Smooth muscle cell (in vitro differentiated cells): ENCODE measurements around the gene PARD3B. TPM values are rescaled to one million over a fixed set of nuclear protein-coding genes. Genes with fewer than 3 reads are reported as not detected.

Source experiments
- DNase-seq: peaks from one replicate; lab custom pipeline; 2025; ENCODE audit not compliant: unreplicated experiment; lab: John Stamatoyannopoulos, UW
- H2AFZ ChIP-seq: fragments of 200-600 bp; sonication (generic); 2 replicates; pipeline ENCODE4 v1.6.0; 2016; ENCODE audit warnings: antibody characterized with exemption, low read depth, mild to moderate bottlenecking
- H3F3A ChIP-seq: fragments of 200-600 bp; sonication (generic); 2 replicates; pipeline ENCODE4 v1.6.0; 2017; ENCODE audit warnings: antibody characterized with exemption, low read depth
- H3K27ac ChIP-seq: fragments of 200-600 bp; sonication (generic); 2 replicates; pipeline ENCODE4 v1.5.1; 2016; ENCODE audit warnings: low read depth, mild to moderate bottlenecking
- H3K27me3 ChIP-seq: fragments of 200-600 bp; sonication (generic); 2 replicates; pipeline ENCODE4 v1.6.1; 2016; ENCODE audit warnings: low read depth, mild to moderate bottlenecking
- H3K36me3 ChIP-seq: fragments of 200-600 bp; sonication (generic); 2 replicates; pipeline ENCODE4 v1.5.1; 2016; ENCODE audit warnings: low read depth
- H3K4me1 ChIP-seq: fragments of 200-600 bp; sonication (generic); 2 replicates; pipeline ENCODE4 v1.5.1; 2016; ENCODE audit warnings: low read depth
- H3K4me2 ChIP-seq: fragments of 200-600 bp; sonication (generic); 2 replicates; pipeline ENCODE4 v1.6.0; 2016; ENCODE audit warnings: mild to moderate bottlenecking
- H3K4me3 ChIP-seq: fragments of 200-600 bp; sonication (generic); 2 replicates; pipeline ENCODE4 v1.5.1; 2016; ENCODE audit warnings: mild to moderate bottlenecking
- H3K79me2 ChIP-seq: fragments of 200-600 bp; sonication (generic); 2 replicates; pipeline ENCODE4 v1.6.0; 2016; ENCODE audit warnings: low read depth, mild to moderate bottlenecking
- H3K9ac ChIP-seq: fragments of 200-600 bp; sonication (generic); 2 replicates; pipeline ENCODE4 v1.6.0; 2016; ENCODE audit warnings: low read depth
- H3K9me3 ChIP-seq: fragments of 200-600 bp; sonication (generic); replicated peaks from 2 replicates; pipeline ENCODE4 v1.5.1; 2016; ENCODE audit warnings: low read depth
- H4K20me1 ChIP-seq: fragments of 200-600 bp; sonication (generic); 2 replicates; pipeline ENCODE4 v1.6.0; 2016; ENCODE audit warnings: low read depth
- CTCF ChIP-seq: fragments of 200-600 bp; sonication (generic); IDR thresholded peaks from 2 replicates; pipeline ENCODE4 v1.5.1; 2017; ENCODE audit warnings: borderline replicate concordance, mild to moderate bottlenecking, antibody characterized with exemption; ENCODE audit not compliant: insufficient read depth, poor library complexity, severe bottlenecking
- WGBS: methylation state at CpG from one replicate; pipeline ENCODE4 v1.1.7; 2016; ENCODE audit warnings: low lambda C conversion rate; 5-methylcytosine and 5-hydroxymethylcytosine counted together
- polyA plus RNA-seq: library from polyadenylated mRNA; unstranded; fragments of >200 nt; fragmentation: Nextera tagmentation; extraction: Ambion mirVana; gene quantifications from 2 replicates; pipeline ENCODE4 v1.2.1, GENCODE V29; 2016
- total RNA-seq: library from RNA; depleted of rRNA; stranded (reverse); fragments of >200 nt; gene quantifications from 2 replicates; pipeline ENCODE4 v1.2.3, GENCODE V29; 2014

The PARD3B gene
- total and polyA plus RNA-seq, 2 experiments from 2014 or later = 3.3 to 12.2 TPM

- H3K4me2 ChIP-seq = no peak overlapping the region
- no peaks in the 10 kb centered on the region for H3K79me2 ChIP-seq
- no peaks in the 10 kb centered on the region for H3F3A ChIP-seq
- H3K9me3 ChIP-seq = no peaks in the 10 kb centered on the region
- H3K9ac ChIP-seq = no peak overlapping the region
- no peak overlapping the region for H3K4me3 ChIP-seq
- no peak for TF ChIP-seq CTCF
- H2AFZ ChIP-seq = no peak overlapping the region
- no peaks in the 10 kb centered on the region for H4K20me1 ChIP-seq
- 58% methylated on average over 2 of the region's 2 CpGs for WGBS
- no peaks in the 10 kb centered on the region for H3K36me3 ChIP-seq
- no peaks in the 10 kb centered on the region for H3K27me3 ChIP-seq
- no peak for DNase-seq
- no peak overlapping the region for H3K27ac ChIP-seq
- peaks cover 16% of the 10 kb centered on the region for H3K4me1 ChIP-seq
Observed at GRCh38 chr2:205267323-205267722, 722.0 kb downstream of the PARD3B start.

GRCh38 chr2:205270689-205271088 lies 725.4 kb downstream of the PARD3B start:
- no peaks in the 10 kb centered on the region for H4K20me1 ChIP-seq

GRCh38 chr2:205273148-205273547 lies 727.9 kb downstream of the PARD3B start:
- H3K9me3 ChIP-seq = no peaks in the 10 kb centered on the region
- no peak overlapping the region for H3K9ac ChIP-seq
- DNase-seq = no peak
- no peak overlapping the region for H2AFZ ChIP-seq
- H3K27me3 ChIP-seq = no peaks in the 10 kb centered on the region
- WGBS = 66% methylated on average over 2 of the region's 2 CpGs
- H4K20me1 ChIP-seq = no peaks in the 10 kb centered on the region
- no peak for TF ChIP-seq CTCF
- H3K36me3 ChIP-seq = no peaks in the 10 kb centered on the region
- H3K27ac ChIP-seq = no peak overlapping the region
- no peak overlapping the region for H3K4me2 ChIP-seq
- no peaks in the 10 kb centered on the region for H3K79me2 ChIP-seq
- no peaks in the 10 kb centered on the region for H3F3A ChIP-seq
- H3K4me1 ChIP-seq = peaks cover 11% of the 10 kb centered on the region
- H3K4me3 ChIP-seq = no peak overlapping the region

More at GRCh38 chr2:205270689-205271088, 725.4 kb downstream of the PARD3B start:
- no peaks in the 10 kb centered on the region for H3K79me2 ChIP-seq
- no peaks in the 10 kb centered on the region for H3F3A ChIP-seq
- TF ChIP-seq CTCF = no peak
- no peak overlapping the region for H3K9ac ChIP-seq
- no peak overlapping the region for H3K4me2 ChIP-seq
- H3K4me1 ChIP-seq = peaks cover 22% of the 10 kb centered on the region
- WGBS = 46% methylated on average over 4 of the region's 4 CpGs
- no peaks in the 10 kb centered on the region for H3K27me3 ChIP-seq
- no peaks in the 10 kb centered on the region for H3K9me3 ChIP-seq
- H3K4me3 ChIP-seq = no peak overlapping the region
- H3K27ac ChIP-seq = no peak overlapping the region
- DNase-seq = no peak
- no peak overlapping the region for H2AFZ ChIP-seq
- no peaks in the 10 kb centered on the region for H3K36me3 ChIP-seq

- Histone ChIP-seq H4K20me1 (no peaks in the 10 kb centered on the region), H3K9ac (no peak overlapping the region), H3K27me3 (no peaks in the 10 kb centered on the region), H3K9me3 (no peaks in the 10 kb centered on the region), H2AFZ (no peak overlapping the region), H3K4me2 (no peak overlapping the region), H3K79me2 (no peaks in the 10 kb centered on the region), H3K4me3 (no peak overlapping the region), H3K4me1 (peaks cover 11% of the 10 kb centered on the region), H3F3A (no peaks in the 10 kb centered on the region), H3K36me3 (no peaks in the 10 kb centered on the region), H3K27ac (no peak overlapping the region)
- 90% methylated on average over 3 of the region's 3 CpGs for WGBS
- DNase-seq = no peak
- no peak for TF ChIP-seq CTCF
Observed at GRCh38 chr2:205273627-205274026, 728.4 kb downstream of the PARD3B start.
